SK-N-SH treated with all-trans-retinoic acid at 6 μM for 48 hours (cell line): Measurements from ENCODE around the gene SART3.

ENCODE experiments used
- GLIS3 ChIP-seq: fragments of 250-450 bp; sonication (Bioruptor Pico); IDR thresholded peaks from 2 replicates; pipeline ENCODE4 v1.5.0; 2020; ENCODE audit warnings: mild to moderate bottlenecking, moderate library complexity
- ISL1 ChIP-seq: fragments of 250-450 bp; sonication (Bioruptor Pico); IDR thresholded peaks from 2 replicates; pipeline ENCODE4 v2.1.2; 2022; ENCODE audit warnings: mild to moderate bottlenecking, moderate library complexity
- PPARA ChIP-seq: fragments of 250-450 bp; sonication (Bioruptor Pico); IDR thresholded peaks from 2 replicates; pipeline ENCODE4 v1.5.0; 2020; ENCODE audit warnings: mild to moderate bottlenecking, borderline replicate concordance
- TCF4 ChIP-seq: fragments of 250-450 bp; sonication (Bioruptor Pico); IDR thresholded peaks from 2 replicates; pipeline ENCODE4 v1.8.0; 2021; ENCODE audit warnings: mild to moderate bottlenecking, moderate library complexity, borderline replicate concordance
- TOX ChIP-seq: fragments of 250-450 bp; sonication (Bioruptor Pico); IDR thresholded peaks from 2 replicates; pipeline ENCODE4 v1.8.0; 2021; ENCODE audit warnings: mild to moderate bottlenecking, moderate library complexity, borderline replicate concordance
- ZFP3 ChIP-seq: fragments of 250-450 bp; sonication (Bioruptor Pico); IDR thresholded peaks from 2 replicates; pipeline ENCODE4 v1.5.0; 2020; ENCODE audit warnings: mild to moderate bottlenecking, moderate library complexity
- ZFP30 ChIP-seq: fragments of 450-650 bp; formaldehyde crosslinking; IDR thresholded peaks from 2 replicates; pipeline ENCODE4 v1.5.0; 2022; ENCODE audit warnings: mild to moderate bottlenecking, moderate library complexity
- TF ChIP-seq, protein P1 (sequence below): fragments of 250-450 bp; sonication (Bioruptor Pico); IDR thresholded peaks from 2 replicates; pipeline ENCODE4 v1.8.0; 2021; ENCODE audit warnings: low read depth, mild to moderate bottlenecking, moderate library complexity, borderline replicate concordance
- TF ChIP-seq, protein P2 (sequence below): fragments of 250-450 bp; sonication (Bioruptor Pico); IDR thresholded peaks from 2 replicates; pipeline ENCODE4 v1.5.1; 2020; ENCODE audit warnings: low read depth, mild to moderate bottlenecking, moderate library complexity
- TF ChIP-seq, protein P3 (sequence below): fragments of 250-450 bp; sonication (Bioruptor Pico); IDR thresholded peaks from 2 replicates; pipeline ENCODE4 v1.8.0; 2020; ENCODE audit warnings: mild to moderate bottlenecking, moderate library complexity, borderline replicate concordance

DNA sequence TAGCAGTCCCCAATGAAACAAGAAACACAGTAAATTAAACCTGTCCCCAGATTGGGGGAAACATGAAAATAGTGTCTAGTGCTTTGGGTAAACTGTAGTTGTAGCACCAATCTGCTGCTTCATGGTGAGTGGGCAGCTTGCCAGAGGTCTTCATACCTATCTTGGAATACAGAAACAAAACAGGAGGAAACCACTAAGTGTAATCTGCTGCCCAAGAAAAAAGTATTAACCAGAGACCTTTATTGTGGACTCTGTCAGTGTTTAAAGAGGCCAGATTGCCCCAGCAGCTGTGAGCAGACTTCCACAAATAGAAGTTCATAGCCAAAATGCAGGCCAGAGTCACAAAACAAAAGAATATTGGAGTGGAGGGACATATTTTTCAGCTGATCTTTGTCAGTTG, 3.8 kb upstream of the SART3 start:
- TF ChIP-seq, protein P1, sequence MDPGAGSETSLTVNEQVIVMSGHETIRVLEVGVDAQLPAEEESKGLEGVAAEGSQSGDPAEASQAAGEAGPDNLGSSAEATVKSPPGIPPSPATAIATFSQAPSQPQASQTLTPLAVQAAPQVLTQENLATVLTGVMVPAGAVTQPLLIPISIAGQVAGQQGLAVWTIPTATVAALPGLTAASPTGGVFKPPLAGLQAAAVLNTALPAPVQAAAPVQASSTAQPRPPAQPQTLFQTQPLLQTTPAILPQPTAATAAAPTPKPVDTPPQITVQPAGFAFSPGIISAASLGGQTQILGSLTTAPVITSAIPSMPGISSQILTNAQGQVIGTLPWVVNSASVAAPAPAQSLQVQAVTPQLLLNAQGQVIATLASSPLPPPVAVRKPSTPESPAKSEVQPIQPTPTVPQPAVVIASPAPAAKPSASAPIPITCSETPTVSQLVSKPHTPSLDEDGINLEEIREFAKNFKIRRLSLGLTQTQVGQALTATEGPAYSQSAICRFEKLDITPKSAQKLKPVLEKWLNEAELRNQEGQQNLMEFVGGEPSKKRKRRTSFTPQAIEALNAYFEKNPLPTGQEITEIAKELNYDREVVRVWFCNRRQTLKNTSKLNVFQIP = no peak
- no peak for TF ChIP-seq ZFP30 (CRISPR knock-in tag)
- TF ChIP-seq, protein P2, sequence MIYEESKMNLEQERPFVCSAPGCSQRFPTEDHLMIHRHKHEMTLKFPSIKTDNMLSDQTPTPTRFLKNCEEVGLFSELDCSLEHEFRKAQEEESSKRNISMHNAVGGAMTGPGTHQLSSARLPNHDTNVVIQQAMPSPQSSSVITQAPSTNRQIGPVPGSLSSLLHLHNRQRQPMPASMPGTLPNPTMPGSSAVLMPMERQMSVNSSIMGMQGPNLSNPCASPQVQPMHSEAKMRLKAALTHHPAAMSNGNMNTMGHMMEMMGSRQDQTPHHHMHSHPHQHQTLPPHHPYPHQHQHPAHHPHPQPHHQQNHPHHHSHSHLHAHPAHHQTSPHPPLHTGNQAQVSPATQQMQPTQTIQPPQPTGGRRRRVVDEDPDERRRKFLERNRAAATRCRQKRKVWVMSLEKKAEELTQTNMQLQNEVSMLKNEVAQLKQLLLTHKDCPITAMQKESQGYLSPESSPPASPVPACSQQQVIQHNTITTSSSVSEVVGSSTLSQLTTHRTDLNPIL (CRISPR knock-in tag) = no peak
- TF ChIP-seq TCF4 (CRISPR knock-in tag) = no peak
- TF ChIP-seq TOX (CRISPR knock-in tag) = no peak
- no peak for TF ChIP-seq PPARA (CRISPR knock-in tag)
- no peak for TF ChIP-seq ZFP3 (CRISPR knock-in tag)
- TF ChIP-seq ISL1 (CRISPR knock-in tag) = no peak
- TF ChIP-seq, protein P3, sequence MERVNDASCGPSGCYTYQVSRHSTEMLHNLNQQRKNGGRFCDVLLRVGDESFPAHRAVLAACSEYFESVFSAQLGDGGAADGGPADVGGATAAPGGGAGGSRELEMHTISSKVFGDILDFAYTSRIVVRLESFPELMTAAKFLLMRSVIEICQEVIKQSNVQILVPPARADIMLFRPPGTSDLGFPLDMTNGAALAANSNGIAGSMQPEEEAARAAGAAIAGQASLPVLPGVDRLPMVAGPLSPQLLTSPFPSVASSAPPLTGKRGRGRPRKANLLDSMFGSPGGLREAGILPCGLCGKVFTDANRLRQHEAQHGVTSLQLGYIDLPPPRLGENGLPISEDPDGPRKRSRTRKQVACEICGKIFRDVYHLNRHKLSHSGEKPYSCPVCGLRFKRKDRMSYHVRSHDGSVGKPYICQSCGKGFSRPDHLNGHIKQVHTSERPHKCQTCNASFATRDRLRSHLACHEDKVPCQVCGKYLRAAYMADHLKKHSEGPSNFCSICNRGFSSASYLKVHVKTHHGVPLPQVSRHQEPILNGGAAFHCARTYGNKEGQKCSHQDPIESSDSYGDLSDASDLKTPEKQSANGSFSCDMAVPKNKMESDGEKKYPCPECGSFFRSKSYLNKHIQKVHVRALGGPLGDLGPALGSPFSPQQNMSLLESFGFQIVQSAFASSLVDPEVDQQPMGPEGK (CRISPR knock-in tag) = no peak
- no peak for TF ChIP-seq GLIS3
